A673 (cell line): ENCODE data around the gene SLC23A2.
"Not testable (repeated sequence)": the region's sequence is repeated elsewhere in the genome, so short reads cannot be mapped to it uniquely, and the experiment has no call there.

Experiments
- CTCF ChIP-seq: fragments of 300-800, 200-600 bp; sonication (generic); conservative IDR thresholded peaks from 2 replicates; pipeline ENCODE4 v1.5.1; 2017; ENCODE audit warnings: low read depth, mild to moderate bottlenecking, antibody characterized with exemption, low read length, moderate library complexity, mixed read lengths
- EZH2 ChIP-seq: fragments of 200-600 bp; sonication (generic); IDR thresholded peaks from 2 replicates; pipeline ENCODE4 v1.6.1; 2017; ENCODE audit warnings: borderline replicate concordance, low read depth, mild to moderate bottlenecking, mixed read lengths, antibody characterized with exemption, low read length; ENCODE audit not compliant: poor library complexity, severe bottlenecking

DNA sequence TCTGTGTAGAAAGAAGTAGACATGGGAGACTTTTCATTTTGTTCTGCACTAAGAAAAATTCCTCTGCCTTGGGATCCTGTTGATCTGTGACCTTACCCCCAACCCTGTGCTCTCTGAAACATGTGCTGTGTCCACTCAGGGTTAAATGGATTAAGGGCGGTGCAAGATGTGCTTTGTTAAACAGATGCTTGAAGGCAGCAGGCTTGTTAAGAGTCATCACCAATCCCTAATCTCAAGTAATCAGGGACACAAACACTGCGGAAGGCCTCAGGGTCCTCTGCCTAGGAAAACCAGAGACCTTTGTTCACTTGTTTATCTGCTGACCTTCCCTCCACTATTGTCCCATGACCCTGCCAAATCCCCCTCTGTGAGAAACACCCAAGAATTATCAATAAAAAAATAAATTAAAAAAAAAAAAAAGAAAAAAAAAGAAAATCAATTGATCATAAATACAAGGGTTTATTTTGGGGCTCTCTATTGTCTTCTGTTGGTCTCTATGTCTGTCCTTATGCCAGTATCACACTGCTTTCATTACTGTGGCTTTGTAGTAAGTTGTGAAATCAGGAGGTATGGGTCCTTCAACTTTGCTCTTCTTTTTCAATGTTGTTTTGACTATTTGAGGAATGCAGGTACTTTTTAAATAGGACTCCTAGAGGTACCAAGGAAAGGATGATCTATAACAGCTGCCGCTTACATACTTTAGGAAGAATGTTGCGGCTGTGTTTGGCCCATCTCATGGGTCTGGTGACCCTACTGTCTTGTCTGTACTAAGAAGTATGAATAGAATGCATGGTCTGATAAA is 27.1 kb upstream of the SLC23A2 start:
- not testable (repeated sequence) for TF ChIP-seq CTCF, EZH2
